Panc1 (cell line): ENCODE measurements around the gene PAPSS1. TPM values are rescaled to one million over a fixed set of nuclear protein-coding genes. Genes with fewer than 3 reads are reported as not detected.

ENCODE experiments used
- ATAC-seq: fragments of 200-7000 bp; cut with Tn5 transposase; 2 replicates; pipeline ENCODE4 v1.9.1; 2020; ENCODE audit warnings: mild to moderate bottlenecking, moderate library complexity
- BruUV-seq: library from RNA; stranded (reverse); fragments of 400-500 nt; replicated peaks from 2 replicates; lab custom pipeline; 2021; lab: Mats Ljungman, UMichigan
- CTCF ChIA-PET: fragments of 300-600 bp; sonication (Branson Sonifier 250); formaldehyde crosslinking; loops from one replicate; lab custom pipeline; 2022; ENCODE audit warnings: antibody characterized with exemption; lab: Charles Lee
- POLR2A ChIA-PET: fragments of 300-600 bp; sonication (Branson Sonifier 250); formaldehyde crosslinking; loops from one replicate; lab custom pipeline; 2022; ENCODE audit warnings: antibody characterized with exemption; lab: Charles Lee
- DNase-seq: peaks from one replicate; pipeline ENCODE4 v3.0.0-alpha.2; 2010; ENCODE audit warnings: low read depth, low spot score
- H3K27ac ChIP-seq: 2 replicates; pipeline ENCODE4 v1.5.1; 2011; ENCODE audit warnings: mild to moderate bottlenecking, low read length, inconsistent platforms
- H3K27me3 ChIP-seq: fragments of 200-500 bp; sonication (Bioruptor generic); 2 replicates; pipeline ENCODE4 v1.6.0; 2014; ENCODE audit warnings: low read length, inconsistent platforms; ENCODE audit not compliant: control insufficient read depth, insufficient read depth
- H3K36me3 ChIP-seq: fragments of 200-500 bp; sonication (Bioruptor generic); 2 replicates; pipeline ENCODE4 v1.5.1; 2014; ENCODE audit warnings: inconsistent platforms, mild to moderate bottlenecking, low read length, moderate library complexity; ENCODE audit not compliant: control insufficient read depth, insufficient read depth
- H3K4me1 ChIP-seq: 2 replicates; pipeline ENCODE4 v1.5.1; 2011; ENCODE audit warnings: inconsistent platforms, mild to moderate bottlenecking, low read length, moderate library complexity; ENCODE audit not compliant: control insufficient read depth, insufficient read depth
- H3K4me3 ChIP-seq, 2 experiments: 2 replicates each; pipeline ENCODE4 v1.5.1; 2011 to 2012; ENCODE audit warnings: low read depth in 2 of 2, low read length in 2 of 2, mild to moderate bottlenecking in 2 of 2, inconsistent platforms in 1 of 2, moderate library complexity in 1 of 2
- H3K9me3 ChIP-seq: fragments of 200-500 bp; sonication (Bioruptor generic); 2 replicates; pipeline ENCODE4 v1.5.1; 2014; ENCODE audit warnings: low read depth, mild to moderate bottlenecking, inconsistent platforms, low read length, moderate library complexity; ENCODE audit not compliant: control insufficient read depth, insufficient read depth
- POLR2AphosphoS5 ChIP-seq: IDR thresholded peaks from 2 replicates; pipeline ENCODE4 v1.6.1; 2012; ENCODE audit warnings: mild to moderate bottlenecking, low read depth, low read length, moderate library complexity
- SIN3A ChIP-seq: IDR thresholded peaks from 2 replicates; pipeline ENCODE4 v1.6.1; 2012; ENCODE audit warnings: low read depth, mild to moderate bottlenecking, low read length, moderate library complexity, borderline replicate concordance; ENCODE audit not compliant: insufficient read depth
- TCF7L2 ChIP-seq: IDR thresholded peaks from 2 replicates; pipeline ENCODE4 v1.6.1; 2011; ENCODE audit warnings: mild to moderate bottlenecking, low read depth, low read length, inconsistent platforms
- in situ Hi-C: cut with HindIII; loops from 2 replicates; pipeline ENCODE4 v1.10.0; 2016; ENCODE audit warnings: low sequenced_read_pairs, low pct_unique_long_range_greater_than_20kb
- intact Hi-C: fragments of 100-400 bp; cut with micrococcal nuclease; formaldehyde crosslinking; loops from one replicate; pipeline ENCODE4 v1.10.0; 2022; ENCODE audit not compliant: unreplicated experiment
- total RNA-seq: library from RNA; stranded (reverse); gene quantifications from one replicate; pipeline ENCODE4 v1.2.1, GENCODE V29; 2021; ENCODE audit not compliant: unreplicated experiment
- TF ChIP-seq, protein P1 (sequence below), 2 experiments: IDR thresholded peaks; 2 replicates each; pipeline ENCODE4 v1.6.1; 2011 to 2012; ENCODE audit warnings: low read depth in 2 of 2, control low read depth in 1 of 2, low read length in 1 of 2, mild to moderate bottlenecking in 1 of 2, moderate library complexity in 1 of 2; ENCODE audit not compliant: insufficient read depth in 1 of 2
- TF ChIP-seq, protein P2 (sequence below): fragments of 450-650 bp; IDR thresholded peaks from 2 replicates; pipeline ENCODE4 v1.5.1; 2017; ENCODE audit warnings: mild to moderate bottlenecking

PAPSS1 gene
- total RNA-seq, 1 experiment from 2014 or later, result 28.1 TPM

DNA sequence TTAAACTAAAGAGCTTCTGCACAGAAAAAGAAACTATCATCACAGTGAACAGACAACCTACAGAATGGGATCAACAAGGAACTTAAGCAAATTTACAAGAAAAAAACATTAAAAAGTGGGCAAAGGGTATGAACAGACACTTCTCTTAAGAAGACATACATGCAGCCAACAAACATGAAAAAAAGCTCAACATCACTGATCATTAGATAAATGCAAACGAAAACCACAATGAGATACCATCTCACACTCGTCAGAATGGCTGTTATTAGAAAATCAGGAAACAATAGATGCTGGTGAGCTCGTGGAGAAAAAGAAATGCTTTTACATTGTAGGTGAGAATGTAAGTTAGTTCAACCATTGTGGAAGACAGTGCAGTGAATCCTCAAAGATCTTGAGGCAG, 27.8 kb downstream of the PAPSS1 start:
- in situ Hi-C loops (no loop called here), intact Hi-C loops (no loop called here)
- Histone ChIP-seq H3K36me3 (no peaks in the 10 kb centered on the region), H3K4me1 (no peaks in the 10 kb centered on the region), H3K27me3 (no peaks in the 10 kb centered on the region), H3K4me3 (no peak overlapping the region), H3K9me3 (no peaks in the 10 kb centered on the region), H3K27ac (no peak overlapping the region)
- no peak for ATAC-seq
- no TSS peak for BruUV-seq
- TF ChIP-seq POLR2AphosphoS5 (no peak), TCF7L2 (no peak), SIN3A (no peak)
- TF ChIP-seq, protein P1, sequence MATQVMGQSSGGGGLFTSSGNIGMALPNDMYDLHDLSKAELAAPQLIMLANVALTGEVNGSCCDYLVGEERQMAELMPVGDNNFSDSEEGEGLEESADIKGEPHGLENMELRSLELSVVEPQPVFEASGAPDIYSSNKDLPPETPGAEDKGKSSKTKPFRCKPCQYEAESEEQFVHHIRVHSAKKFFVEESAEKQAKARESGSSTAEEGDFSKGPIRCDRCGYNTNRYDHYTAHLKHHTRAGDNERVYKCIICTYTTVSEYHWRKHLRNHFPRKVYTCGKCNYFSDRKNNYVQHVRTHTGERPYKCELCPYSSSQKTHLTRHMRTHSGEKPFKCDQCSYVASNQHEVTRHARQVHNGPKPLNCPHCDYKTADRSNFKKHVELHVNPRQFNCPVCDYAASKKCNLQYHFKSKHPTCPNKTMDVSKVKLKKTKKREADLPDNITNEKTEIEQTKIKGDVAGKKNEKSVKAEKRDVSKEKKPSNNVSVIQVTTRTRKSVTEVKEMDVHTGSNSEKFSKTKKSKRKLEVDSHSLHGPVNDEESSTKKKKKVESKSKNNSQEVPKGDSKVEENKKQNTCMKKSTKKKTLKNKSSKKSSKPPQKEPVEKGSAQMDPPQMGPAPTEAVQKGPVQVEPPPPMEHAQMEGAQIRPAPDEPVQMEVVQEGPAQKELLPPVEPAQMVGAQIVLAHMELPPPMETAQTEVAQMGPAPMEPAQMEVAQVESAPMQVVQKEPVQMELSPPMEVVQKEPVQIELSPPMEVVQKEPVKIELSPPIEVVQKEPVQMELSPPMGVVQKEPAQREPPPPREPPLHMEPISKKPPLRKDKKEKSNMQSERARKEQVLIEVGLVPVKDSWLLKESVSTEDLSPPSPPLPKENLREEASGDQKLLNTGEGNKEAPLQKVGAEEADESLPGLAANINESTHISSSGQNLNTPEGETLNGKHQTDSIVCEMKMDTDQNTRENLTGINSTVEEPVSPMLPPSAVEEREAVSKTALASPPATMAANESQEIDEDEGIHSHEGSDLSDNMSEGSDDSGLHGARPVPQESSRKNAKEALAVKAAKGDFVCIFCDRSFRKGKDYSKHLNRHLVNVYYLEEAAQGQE (IDR thresholded peaks at IDR 0.05; ENCODE audit: insufficient read depth in 1 of 2, low read depth in 2 of 2, low read length in 1 of 2), result no peak
- TF ChIP-seq, protein P2, sequence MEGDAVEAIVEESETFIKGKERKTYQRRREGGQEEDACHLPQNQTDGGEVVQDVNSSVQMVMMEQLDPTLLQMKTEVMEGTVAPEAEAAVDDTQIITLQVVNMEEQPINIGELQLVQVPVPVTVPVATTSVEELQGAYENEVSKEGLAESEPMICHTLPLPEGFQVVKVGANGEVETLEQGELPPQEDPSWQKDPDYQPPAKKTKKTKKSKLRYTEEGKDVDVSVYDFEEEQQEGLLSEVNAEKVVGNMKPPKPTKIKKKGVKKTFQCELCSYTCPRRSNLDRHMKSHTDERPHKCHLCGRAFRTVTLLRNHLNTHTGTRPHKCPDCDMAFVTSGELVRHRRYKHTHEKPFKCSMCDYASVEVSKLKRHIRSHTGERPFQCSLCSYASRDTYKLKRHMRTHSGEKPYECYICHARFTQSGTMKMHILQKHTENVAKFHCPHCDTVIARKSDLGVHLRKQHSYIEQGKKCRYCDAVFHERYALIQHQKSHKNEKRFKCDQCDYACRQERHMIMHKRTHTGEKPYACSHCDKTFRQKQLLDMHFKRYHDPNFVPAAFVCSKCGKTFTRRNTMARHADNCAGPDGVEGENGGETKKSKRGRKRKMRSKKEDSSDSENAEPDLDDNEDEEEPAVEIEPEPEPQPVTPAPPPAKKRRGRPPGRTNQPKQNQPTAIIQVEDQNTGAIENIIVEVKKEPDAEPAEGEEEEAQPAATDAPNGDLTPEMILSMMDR, result no peak
- DNase-seq, result no peak
- POLR2A ChIA-PET, result no interaction called here
- CTCF ChIA-PET, result no interaction called here

DNA sequence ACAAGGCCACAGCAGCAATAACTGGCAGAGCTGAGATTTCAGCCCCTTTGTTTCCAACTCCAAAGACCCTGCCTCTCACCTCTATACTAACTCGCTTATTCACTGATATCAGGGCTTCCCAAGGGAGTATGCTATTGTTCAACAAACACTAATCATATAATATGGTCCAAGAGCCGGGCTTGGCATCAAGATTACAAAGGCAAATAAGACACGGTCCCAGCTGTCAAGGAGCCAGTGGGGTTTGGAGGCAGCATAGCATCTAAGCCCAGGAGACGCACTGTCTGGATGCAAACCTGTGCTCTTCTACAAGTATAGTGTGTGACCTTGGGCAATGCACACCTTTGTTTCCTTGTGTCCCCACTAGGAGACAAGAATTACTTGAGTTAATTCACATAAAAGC, 28.7 kb downstream of the PAPSS1 start:
- POLR2A ChIA-PET, result no interaction called here
- no TSS peak for BruUV-seq

More for the DNA sequence above, 28.7 kb downstream of the PAPSS1 start:
- no peaks in the 10 kb centered on the region for H3K9me3 ChIP-seq
- CTCF ChIA-PET, result no interaction called here
- H3K4me1 ChIP-seq, result no peaks in the 10 kb centered on the region
- H3K27ac ChIP-seq, result no peak overlapping the region
- no peak overlapping the region for H3K4me3 ChIP-seq
- intact Hi-C loops (no loop called here), in situ Hi-C loops (no loop called here)
- ATAC-seq, result no peak
- H3K27me3 ChIP-seq, result no peaks in the 10 kb centered on the region
- no peaks in the 10 kb centered on the region for H3K36me3 ChIP-seq
- TF ChIP-seq TCF7L2 (no peak), SIN3A (no peak), POLR2AphosphoS5 (no peak)
- TF ChIP-seq, protein P1 (IDR thresholded peaks at IDR 0.05; ENCODE audit: insufficient read depth in 1 of 2, low read depth in 2 of 2, low read length in 1 of 2), result no peak
- TF ChIP-seq, protein P2, result no peak
- no peak for DNase-seq
